Suppressor macrophage treated with lipopolysaccharide for 1 hour (primary cell): Measurements from ENCODE around the gene INSRR.
A peak's percentile ranks its signal among the peaks of the same experiment; 100 is the strongest.

Experiments used
- DNase-seq, 3 donors: peaks; one replicate each; pipeline ENCODE4 v3.0.0-alpha.2; 2020 to 2022

The INSRR gene

DNA sequence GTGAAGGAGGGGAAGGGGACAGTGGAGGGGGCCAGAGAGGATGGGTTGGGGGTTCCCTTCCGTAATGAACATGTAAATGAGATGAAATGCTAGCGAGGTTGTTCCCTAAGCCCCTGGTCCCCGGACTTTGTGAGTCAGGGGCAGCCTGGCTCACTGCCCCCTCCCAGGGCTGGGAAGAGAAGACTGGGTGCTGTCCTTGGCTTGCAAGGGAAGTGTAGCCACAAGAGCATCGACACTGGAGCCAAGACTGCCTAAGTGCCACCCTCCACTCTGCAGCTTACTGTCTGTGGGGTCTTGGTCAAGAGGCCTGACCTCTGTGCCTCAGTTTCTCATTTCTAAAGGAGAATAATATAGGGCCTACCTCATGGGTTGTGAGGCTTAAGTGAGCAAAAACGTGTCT lies 35.1 kb upstream of the INSRR start:
- DNase-seq: no peak

- no peak for DNase-seq
These were observed 34.4 kb upstream of the INSRR start, which contains the start of gene PEAR1 for GRCh38 chr1:156893048-156893953. TSS of gene PEAR1 (plus strand) at chr1:156893718. CDS start at chr1:156903927, 10,209 bp downstream.

DNA sequence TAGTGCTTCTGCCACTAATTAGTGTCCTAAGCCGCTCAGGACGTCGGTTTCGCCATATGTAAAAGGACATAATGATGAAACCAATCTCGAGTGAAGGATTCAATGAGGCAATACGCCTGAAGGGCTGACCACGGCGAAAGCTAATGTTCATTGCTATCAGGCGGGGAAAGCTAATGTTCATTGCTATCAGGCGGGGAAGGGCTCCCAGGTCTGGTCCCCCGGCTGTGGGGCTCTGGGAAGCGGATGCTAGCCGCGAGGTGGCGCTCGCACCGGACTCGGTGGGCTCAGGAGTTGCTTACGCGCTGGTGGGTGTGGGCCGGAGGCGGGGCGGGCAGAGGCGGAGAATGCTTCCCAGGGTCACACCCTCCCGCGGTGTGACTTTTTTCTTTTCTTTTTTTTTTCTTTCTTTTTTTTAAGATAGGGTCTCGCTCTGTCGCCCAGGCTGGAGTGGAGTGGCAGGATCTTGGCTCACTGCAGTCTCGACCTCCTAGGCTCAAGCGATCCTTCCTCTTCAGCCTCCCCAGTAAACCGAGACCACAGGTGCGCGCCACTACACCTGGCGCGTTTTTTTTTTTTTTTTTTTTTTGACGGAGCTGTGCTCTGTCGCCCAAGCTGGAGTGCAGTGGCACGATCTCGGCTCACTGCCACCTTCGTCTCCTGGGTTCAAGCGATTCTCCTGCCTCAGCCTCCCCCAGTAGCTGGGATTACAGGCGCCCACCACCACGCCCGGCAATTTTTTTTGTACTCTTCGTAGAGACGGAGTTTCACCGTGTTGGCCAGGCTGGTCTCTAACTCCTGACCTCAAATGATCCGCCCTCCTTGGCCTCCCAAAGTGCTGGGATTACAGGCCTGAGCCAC lies 33.5 kb upstream of the INSRR start:
- DNase-seq: peak; percentile 93 to 96 (median 94)

DNA sequence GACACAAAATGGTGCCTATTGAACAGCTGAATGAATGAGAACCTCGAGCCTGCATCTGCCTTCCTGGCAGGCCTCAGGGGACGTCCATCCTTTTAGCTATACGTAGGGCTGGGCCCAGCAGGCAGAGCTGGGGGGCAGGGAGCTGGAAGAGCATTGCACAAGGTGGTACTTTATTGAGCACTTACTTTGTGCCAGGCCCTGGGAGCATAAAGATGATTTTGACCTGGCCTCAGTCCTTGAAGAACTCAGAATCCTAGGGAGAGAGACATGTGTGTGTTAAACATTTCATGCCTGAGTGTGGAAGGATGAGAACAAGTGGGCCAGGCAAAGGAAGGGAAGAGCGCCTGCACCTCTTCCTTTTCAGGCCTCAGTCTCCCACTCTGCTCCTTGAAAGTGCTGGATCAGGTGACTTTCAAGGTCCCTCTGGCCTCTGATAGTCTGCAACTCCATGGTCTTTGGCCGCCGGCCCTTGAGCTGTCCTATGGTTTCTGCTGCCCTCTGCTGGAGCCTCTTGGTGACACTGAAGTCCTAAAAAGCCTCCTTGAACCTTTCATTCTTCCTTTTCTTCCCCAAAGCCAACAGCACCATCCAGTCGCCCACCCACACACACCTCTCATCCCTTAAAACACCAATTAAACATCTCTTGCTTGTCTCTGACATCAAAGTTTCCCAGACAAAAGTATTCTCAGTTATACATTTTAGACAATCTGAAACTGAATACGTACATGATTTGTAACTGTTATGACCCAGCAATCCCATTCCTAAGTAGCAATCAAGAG lies 31.1 kb upstream of the INSRR start:
- DNase-seq: peak; percentile 81 to 91 (median 90)

DNA sequence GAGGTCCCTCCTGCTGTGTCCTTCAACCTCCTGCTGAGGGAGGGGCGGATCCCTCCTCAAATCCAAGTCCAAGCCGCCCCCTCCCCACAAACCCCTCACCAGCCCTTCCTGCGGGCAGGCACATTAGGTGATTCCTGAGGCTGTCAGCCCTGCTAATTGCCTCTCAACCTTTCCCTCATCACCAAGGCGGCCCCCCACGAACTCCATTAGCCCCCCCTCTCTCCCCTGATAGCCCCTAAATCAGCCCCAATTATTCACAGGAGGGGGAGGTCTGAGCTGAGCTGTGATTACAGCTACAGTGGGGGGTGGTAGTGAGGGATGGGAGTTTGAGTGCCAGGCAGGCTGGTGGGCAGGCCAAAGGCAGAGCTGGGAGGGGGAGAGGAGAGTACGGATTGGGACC lies 28.8 kb upstream of the INSRR start:
- no peak for DNase-seq

DNA sequence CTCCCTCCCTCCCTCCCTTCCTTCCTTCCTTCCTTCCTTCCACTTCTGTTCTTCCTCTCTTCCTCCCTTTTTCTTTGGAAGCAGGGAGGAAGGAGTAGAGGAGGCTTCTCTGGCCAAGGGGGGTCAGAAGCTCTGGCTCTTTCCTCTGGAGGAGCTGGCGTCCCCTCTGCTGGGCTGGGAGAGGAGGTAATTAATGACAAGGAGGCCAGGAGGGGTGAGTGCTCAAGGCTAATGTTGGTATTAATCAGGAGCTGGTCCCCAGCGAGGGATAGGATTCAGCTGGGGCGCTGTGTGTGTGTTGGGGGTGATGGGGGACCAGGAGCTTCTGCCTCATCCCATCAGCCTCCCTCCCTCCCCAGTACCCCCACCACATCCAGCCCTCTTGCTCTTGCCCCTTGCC lies 28.4 kb upstream of the INSRR start:
- no peak for DNase-seq

DNA sequence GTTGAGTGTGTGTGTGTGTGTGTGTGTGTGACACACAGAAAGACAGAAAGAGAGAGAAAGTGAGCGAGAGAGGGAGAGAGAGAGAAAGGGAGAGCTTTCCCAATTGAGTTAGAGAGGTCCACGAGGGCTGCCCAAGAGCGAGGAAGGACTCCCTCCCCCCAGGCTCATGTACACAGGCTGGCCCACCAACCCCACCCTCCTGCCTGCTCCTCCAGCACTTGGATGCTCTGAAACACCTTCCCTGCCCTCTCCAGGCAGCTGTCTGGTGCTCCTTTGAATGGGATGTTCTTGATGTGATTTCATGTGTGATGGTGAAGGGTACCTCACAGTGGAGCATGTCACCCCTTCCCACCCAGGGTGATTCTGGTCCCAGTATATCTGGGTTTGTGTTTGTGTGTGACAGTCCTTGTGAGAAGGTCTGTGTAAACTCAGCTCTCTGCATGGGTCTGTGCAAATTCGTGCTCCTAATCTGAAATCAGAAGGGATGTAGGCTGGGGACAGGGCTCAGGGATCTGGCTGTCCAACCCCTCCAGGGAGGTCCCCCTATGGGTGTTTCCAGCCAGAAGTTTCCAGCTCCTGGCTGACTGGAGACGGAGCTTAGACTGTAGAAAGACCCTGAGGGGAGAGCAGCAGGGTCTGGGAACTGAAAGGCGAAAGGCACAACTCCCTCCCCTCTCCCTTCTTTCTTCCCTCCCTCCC lies 27.8 kb upstream of the INSRR start:
- DNase-seq: no peak

DNA sequence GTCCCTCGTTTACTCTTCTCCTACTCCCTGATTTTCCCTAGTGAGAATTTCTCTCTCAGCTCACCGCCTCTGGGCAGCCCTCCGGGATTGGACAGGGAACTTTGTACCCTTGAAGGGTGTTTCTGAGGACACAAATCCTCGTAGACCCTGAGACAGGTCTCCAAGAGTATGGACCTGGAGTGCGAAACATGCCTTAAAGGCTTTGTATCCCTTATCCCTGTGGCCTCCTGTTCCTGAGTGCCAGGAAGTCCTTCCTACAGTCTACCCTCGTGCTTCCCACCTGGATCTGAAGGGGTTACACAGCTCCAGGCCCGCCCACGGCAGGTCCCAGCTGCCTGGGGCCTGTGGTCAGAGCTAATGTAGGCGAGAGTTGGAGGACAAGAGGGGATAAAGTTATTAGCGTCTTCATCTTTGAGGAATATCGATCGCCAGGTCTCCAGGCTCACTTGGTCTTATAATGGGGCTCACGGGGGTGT lies 27.0 kb upstream of the INSRR start:
- no peak for DNase-seq

GRCh38 chr1:156885314-156885713 lies 26.4 kb upstream of the INSRR start:
- DNase-seq: no peak

DNA sequence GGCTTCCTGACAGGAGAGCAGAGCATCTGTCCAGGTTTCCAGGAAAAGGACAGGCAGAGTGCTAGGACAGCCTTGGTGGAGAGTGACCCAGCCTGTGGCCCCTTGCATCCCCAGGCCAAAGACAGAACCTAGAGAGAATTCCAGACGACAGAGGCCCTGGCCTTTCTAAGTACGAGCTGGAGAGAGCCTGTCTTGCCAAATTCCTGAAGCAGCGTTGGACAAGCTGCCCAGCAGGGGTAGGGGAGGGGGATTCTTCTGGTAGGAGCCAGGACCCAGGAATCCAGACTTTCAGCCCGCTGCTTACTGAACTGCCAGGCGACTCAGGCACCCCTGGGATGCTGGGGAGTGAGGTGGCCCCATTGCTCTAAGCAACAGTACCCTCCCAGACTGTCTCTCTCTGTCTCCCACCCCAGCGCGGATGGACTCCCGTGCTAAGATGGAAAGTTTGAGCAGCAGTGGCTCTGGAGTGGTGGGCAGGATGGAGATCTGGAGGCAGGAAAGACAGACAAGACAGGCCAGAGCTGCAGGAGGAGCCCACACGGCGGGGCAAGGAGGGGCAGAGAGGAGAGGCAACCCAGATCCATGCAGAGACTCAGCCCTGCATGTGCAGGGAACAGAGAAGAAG lies 25.8 kb upstream of the INSRR start:
- no peak for DNase-seq

DNA sequence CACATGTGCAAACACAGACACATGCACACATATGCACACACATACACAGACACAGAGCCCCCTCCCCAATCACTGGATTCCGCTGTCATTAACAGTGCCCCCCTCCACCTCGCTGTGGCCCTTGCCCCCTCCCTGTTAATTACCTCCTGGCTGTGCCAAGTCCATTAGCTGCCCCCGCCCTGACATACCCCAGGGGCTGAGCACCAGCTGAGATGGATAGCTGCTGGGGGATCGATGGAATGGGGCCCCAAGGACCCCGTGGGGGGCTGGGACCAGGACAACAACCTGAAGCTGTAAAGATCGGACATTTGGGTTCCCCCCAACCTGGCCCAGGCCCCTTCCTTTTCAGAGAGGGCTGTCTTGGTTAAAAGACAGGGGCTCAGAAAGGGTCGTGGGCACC lies 25.0 kb upstream of the INSRR start:
- DNase-seq: no peak

GRCh38 chr1:156882543-156882942 lies 23.6 kb upstream of the INSRR start:
- no peak for DNase-seq

- DNase-seq: no peak
These were observed 22.7 kb upstream of the INSRR start for GRCh38 chr1:156881663-156882062.

GRCh38 chr1:156881101-156881500 lies 22.2 kb upstream of the INSRR start:
- DNase-seq: no peak

DNA sequence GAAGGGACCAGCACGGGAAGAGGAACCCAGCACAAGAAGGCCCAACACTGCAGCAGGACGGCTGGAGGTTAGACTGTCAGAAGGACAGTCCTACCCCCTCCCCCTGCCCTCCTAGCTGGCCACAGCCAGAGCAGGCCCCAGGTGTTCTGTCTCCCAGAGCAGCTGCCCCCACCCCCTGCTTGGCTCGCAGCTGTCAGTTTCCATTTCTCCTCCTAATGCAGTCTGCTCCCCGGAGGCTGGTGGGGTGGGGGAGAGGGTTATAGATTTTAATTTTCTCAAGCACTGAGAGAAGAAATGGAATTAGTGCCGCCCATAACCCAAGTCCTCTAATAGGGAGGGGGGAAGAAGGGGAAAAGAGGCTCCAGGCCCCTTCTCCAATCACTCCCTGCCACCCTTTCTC lies 21.6 kb upstream of the INSRR start:
- DNase-seq: no peak

GRCh38 chr1:156879876-156880275 lies 21.0 kb upstream of the INSRR start:
- DNase-seq: no peak

GRCh38 chr1:156877433-156878170 lies 18.7 kb upstream of the INSRR start:
- no peak for DNase-seq

- no peak for DNase-seq
These were observed 17.4 kb upstream of the INSRR start for GRCh38 chr1:156876281-156876680.

DNA sequence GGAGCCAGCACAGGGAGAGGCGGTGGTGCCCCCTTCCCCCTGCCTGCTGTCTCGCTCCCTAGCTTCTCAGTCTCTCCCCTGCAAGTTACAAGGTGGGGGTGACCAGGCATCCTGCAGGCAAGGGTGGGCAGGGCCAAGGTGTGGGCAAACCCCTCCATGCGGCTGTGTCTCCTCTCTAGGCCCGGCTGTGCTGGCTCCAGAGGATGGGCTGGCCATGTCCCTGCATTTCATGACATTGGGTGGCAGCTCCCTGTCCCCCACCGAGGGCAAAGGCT lies 16.4 kb upstream of the INSRR start:
- DNase-seq: no peak

DNA sequence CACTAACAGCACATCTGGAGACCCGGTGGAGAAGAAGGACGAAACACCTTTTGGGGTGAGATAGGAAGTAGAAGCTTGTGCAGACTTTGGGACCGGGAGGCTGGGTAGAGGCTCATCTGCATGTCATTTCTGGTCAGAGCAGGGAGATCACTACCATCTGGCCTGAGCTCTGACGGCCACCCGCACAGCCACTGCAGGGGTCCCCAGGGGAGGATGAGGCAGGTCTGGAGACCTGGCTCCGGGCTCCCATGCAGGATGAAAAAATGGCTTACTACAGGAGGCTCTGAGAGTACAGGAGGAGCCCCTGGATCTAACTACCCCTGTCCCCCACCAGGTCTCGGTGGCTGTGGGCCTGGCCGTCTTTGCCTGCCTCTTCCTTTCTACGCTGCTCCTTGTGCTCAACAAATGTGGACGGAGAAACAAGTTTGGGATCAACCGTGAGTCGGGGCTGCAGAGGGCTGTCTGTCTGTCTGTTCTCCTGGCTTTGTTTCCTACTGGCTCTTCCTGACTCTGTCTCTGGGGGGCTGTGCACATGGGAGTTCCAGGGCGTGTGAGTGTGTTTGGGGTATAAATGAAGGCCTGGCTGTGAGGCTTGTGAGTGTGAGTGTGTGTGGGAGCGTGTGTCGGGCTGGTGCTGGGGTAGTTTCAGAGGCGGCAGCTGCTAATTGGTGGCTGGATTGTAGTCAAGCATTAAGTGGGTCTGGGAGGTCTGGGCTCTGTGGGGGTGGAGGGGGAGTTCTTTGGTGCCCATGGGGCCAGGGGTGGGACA lies 15.8 kb upstream of the INSRR start:
- no peak for DNase-seq

DNA sequence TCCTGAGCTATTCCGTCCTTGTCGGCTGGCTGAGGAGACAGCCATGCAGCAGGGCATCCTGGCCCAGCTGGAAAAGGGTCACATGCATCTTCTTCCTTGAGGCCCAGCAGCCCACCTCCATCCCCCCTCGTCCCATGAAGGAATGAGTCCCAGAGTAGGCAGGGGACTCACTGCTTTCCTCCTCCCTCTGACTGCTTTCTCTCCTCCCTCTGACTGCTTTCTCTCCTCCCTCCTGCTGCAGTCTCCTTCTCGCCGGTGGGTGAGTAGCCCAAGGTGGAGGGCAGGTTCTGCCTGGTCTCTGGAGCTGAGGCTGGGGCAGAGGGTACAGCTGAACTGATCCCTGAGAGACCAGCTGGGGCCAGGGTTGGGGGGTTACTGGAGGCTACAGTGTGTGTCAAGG lies 15.2 kb upstream of the INSRR start:
- DNase-seq: no peak
